Measurements from ENCODE around the gene DEPDC7. TPM values are rescaled to one million over a fixed set of nuclear protein-coding genes. Genes with fewer than 3 reads are reported as not detected.

The DEPDC7 gene
- total and polyA plus RNA-seq, 9 of the 15 experiments (the other 6 are each of a cell fraction or from before 2014, with no cell fraction given): 5.4 to 19.9 (median 12.0) TPM

DNA sequence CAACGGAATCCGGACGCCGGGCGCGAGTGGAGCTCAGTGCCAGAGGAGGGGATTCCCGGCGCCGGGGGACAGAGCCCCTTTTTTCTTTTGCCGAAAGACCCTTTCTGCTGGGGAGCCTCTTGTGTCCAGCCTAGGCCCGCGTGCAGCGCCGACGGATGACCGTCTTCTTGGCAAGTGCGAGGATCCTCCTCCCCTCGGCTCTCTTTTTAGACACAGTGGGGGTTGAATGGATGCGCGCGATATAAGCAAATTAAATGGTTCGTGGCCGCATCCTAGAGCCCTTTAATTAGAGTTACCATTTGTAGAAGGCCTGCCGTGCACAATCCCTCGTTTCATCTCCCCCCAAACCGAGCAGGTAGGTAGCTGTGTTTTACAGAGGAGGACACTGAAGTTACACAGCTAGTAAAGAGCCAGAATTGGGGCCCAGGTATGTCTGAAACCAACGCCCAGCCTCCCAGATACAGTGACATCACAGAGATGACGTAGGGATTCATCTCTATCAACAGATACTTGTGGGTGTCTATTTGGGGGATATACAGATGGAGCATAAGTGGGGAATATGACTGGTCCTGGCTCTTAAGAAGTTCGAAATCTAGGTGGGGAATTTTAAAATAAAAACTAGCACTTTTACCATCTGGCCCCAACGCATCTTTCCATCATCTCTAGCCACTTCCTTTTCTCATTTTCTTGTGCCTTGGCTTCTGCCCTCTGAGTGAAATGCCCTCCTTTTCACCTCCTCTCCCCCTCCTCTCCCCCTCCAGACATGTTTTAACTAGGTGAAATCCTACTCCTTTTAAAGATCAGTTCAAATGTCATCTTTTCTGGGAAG is 24.6 kb downstream of the DEPDC7 start (continued):
- TF ChIP-seq, protein P1, sequence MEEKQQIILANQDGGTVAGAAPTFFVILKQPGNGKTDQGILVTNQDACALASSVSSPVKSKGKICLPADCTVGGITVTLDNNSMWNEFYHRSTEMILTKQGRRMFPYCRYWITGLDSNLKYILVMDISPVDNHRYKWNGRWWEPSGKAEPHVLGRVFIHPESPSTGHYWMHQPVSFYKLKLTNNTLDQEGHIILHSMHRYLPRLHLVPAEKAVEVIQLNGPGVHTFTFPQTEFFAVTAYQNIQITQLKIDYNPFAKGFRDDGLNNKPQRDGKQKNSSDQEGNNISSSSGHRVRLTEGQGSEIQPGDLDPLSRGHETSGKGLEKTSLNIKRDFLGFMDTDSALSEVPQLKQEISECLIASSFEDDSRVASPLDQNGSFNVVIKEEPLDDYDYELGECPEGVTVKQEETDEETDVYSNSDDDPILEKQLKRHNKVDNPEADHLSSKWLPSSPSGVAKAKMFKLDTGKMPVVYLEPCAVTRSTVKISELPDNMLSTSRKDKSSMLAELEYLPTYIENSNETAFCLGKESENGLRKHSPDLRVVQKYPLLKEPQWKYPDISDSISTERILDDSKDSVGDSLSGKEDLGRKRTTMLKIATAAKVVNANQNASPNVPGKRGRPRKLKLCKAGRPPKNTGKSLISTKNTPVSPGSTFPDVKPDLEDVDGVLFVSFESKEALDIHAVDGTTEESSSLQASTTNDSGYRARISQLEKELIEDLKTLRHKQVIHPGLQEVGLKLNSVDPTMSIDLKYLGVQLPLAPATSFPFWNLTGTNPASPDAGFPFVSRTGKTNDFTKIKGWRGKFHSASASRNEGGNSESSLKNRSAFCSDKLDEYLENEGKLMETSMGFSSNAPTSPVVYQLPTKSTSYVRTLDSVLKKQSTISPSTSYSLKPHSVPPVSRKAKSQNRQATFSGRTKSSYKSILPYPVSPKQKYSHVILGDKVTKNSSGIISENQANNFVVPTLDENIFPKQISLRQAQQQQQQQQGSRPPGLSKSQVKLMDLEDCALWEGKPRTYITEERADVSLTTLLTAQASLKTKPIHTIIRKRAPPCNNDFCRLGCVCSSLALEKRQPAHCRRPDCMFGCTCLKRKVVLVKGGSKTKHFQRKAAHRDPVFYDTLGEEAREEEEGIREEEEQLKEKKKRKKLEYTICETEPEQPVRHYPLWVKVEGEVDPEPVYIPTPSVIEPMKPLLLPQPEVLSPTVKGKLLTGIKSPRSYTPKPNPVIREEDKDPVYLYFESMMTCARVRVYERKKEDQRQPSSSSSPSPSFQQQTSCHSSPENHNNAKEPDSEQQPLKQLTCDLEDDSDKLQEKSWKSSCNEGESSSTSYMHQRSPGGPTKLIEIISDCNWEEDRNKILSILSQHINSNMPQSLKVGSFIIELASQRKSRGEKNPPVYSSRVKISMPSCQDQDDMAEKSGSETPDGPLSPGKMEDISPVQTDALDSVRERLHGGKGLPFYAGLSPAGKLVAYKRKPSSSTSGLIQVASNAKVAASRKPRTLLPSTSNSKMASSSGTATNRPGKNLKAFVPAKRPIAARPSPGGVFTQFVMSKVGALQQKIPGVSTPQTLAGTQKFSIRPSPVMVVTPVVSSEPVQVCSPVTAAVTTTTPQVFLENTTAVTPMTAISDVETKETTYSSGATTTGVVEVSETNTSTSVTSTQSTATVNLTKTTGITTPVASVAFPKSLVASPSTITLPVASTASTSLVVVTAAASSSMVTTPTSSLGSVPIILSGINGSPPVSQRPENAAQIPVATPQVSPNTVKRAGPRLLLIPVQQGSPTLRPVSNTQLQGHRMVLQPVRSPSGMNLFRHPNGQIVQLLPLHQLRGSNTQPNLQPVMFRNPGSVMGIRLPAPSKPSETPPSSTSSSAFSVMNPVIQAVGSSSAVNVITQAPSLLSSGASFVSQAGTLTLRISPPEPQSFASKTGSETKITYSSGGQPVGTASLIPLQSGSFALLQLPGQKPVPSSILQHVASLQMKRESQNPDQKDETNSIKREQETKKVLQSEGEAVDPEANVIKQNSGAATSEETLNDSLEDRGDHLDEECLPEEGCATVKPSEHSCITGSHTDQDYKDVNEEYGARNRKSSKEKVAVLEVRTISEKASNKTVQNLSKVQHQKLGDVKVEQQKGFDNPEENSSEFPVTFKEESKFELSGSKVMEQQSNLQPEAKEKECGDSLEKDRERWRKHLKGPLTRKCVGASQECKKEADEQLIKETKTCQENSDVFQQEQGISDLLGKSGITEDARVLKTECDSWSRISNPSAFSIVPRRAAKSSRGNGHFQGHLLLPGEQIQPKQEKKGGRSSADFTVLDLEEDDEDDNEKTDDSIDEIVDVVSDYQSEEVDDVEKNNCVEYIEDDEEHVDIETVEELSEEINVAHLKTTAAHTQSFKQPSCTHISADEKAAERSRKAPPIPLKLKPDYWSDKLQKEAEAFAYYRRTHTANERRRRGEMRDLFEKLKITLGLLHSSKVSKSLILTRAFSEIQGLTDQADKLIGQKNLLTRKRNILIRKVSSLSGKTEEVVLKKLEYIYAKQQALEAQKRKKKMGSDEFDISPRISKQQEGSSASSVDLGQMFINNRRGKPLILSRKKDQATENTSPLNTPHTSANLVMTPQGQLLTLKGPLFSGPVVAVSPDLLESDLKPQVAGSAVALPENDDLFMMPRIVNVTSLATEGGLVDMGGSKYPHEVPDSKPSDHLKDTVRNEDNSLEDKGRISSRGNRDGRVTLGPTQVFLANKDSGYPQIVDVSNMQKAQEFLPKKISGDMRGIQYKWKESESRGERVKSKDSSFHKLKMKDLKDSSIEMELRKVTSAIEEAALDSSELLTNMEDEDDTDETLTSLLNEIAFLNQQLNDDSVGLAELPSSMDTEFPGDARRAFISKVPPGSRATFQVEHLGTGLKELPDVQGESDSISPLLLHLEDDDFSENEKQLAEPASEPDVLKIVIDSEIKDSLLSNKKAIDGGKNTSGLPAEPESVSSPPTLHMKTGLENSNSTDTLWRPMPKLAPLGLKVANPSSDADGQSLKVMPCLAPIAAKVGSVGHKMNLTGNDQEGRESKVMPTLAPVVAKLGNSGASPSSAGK (IDR thresholded peaks at IDR 0.05): peak; percentile 84
- TF ChIP-seq CBX5 (IDR thresholded peaks at IDR 0.05; ENCODE audit: borderline replicate concordance, low read depth) (no peak), CXXC5 (CRISPR knock-in tag; IDR thresholded peaks at IDR 0.05) (no peak), KLF6 (CRISPR knock-in tag; IDR thresholded peaks at IDR 0.05; ENCODE audit: borderline replicate concordance) (no peak)
- TF ChIP-seq, protein P2, sequence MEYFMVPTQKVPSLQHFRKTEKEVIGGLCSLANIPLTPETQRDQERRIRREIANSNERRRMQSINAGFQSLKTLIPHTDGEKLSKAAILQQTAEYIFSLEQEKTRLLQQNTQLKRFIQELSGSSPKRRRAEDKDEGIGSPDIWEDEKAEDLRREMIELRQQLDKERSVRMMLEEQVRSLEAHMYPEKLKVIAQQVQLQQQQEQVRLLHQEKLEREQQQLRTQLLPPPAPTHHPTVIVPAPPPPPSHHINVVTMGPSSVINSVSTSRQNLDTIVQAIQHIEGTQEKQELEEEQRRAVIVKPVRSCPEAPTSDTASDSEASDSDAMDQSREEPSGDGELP (CRISPR knock-in tag; IDR thresholded peaks at IDR 0.05; ENCODE audit: borderline replicate concordance): peak; percentile 96
